Sigmoid colon (tissue), 7 donors: ENCODE results near the gene ZNF764. TPM values are rescaled to one million over a fixed set of nuclear protein-coding genes. Genes with fewer than 3 reads are reported as not detected.

Source experiments
- DNase-seq: peaks from one replicate; pipeline ENCODE4 v3.0.0-alpha.2; 2019
- H3K27ac ChIP-seq, 4 donors: fragments of 200-600 bp; sonication (generic); one replicate each; pipeline ENCODE4 v1.5.1; 2016 to 2019; ENCODE audit warnings: mild to moderate bottlenecking in 1 of 4
- H3K27me3 ChIP-seq, 3 donors: fragments of 200-600 bp; sonication (generic); one replicate each; pipeline ENCODE4 v1.5.1; 2019; ENCODE audit warnings: mild to moderate bottlenecking in 1 of 3
- H3K36me3 ChIP-seq, 4 donors: fragments of 200-600 bp; sonication (generic); one replicate each; pipeline ENCODE4 v1.5.1; 2016 to 2019
- H3K4me1 ChIP-seq, 4 donors: fragments of 200-600 bp; sonication (generic); one replicate each; pipeline ENCODE4 v1.5.1; 2017 to 2019
- H3K4me3 ChIP-seq, 4 donors: fragments of 200-600 bp; sonication (generic); one replicate each; pipeline ENCODE4 v1.5.1; 2017 to 2019; ENCODE audit warnings: mild to moderate bottlenecking in 2 of 4, moderate library complexity in 1 of 4
- H3K9me3 ChIP-seq, 4 donors: fragments of 200-600 bp in 3 of 4; sonication (generic) in 3 of 4; one replicate each; pipeline versions ENCODE4 v1.5.1 to v1.6.1; 2013 to 2019
- CTCF ChIP-seq, 4 experiments: fragments of 450-650 bp in 3 of 4; fragments of 200-600 bp in 1 of 4; IDR thresholded peaks; one replicate each; pipeline ENCODE4 v1.5.1; 2016 to 2019; ENCODE audit warnings: antibody characterized with exemption in 4 of 4, mild to moderate bottlenecking in 3 of 4, moderate library complexity in 2 of 4
- EP300 ChIP-seq, 4 donors: sonication (generic); formaldehyde crosslinking; IDR thresholded peaks; one replicate each; pipeline ENCODE4 v1.6.1; 2017; ENCODE audit warnings: antibody characterized with exemption in 4 of 4
- POLR2A ChIP-seq, 2 donors: fragments of 450-650 bp; IDR thresholded peaks; one replicate each; pipeline ENCODE4 v1.6.1; 2016; ENCODE audit warnings: antibody characterized with exemption in 2 of 2, mild to moderate bottlenecking in 2 of 2, moderate library complexity in 2 of 2
- POLR2AphosphoS5 ChIP-seq, 4 donors: sonication (generic); formaldehyde crosslinking; IDR thresholded peaks; one replicate each; pipeline ENCODE4 v1.6.1; 2017; ENCODE audit warnings: antibody characterized with exemption in 4 of 4
- WGBS, 2 donors: extraction: QIAGEN DNeasy Blood & Tissue Kit; methylation state at CpG; one replicate each; pipeline ENCODE4 v1.1.7; 2013; 5-methylcytosine and 5-hydroxymethylcytosine counted together
- intact Hi-C: fragments of 100-400 bp; cut with DNase I; formaldehyde crosslinking; loops from one replicate; pipeline ENCODE4 v1.15.1; 2023
- polyA plus RNA-seq, 3 donors: library from polyadenylated mRNA; stranded (reverse); fragments of 200-250 nt; gene quantifications; one replicate each; pipeline ENCODE4 v1.2.3, GENCODE V29; 2013
- total RNA-seq, 4 donors: library from RNA; depleted of rRNA; stranded (reverse); fragments of >200 nt; gene quantifications; one replicate each; pipeline ENCODE4 v1.1.0, GENCODE V29; 2016
- donor health status: healthy with polysubstance abuse.
- donor health status: Bipolar disorder and iron deficiency.
- donor health status: healthy.

The ZNF764 gene
- total and polyA plus RNA-seq, 7 donors, result 3.5 to 8.6 (median 7.7) TPM

GRCh38 chr16:30552956-30553355 is 5.2 kb downstream of the ZNF764 start:
- WGBS, 2 donors, result 90 to 93% methylated on average over 4 of the region's 4 CpGs

GRCh38 chr16:30551781-30552180 is 6.4 kb downstream of the ZNF764 start:
- H3K9me3 ChIP-seq, result no peaks in the 10 kb centered on the region
- DNase-seq, result no peak
- H3K4me3 ChIP-seq, result no peak overlapping the region
- peaks cover 0 to 14% (median 10%) of the 10 kb centered on the region in 4 donors for H3K4me1 ChIP-seq
- H3K27ac ChIP-seq, result no peak overlapping the region
- peaks cover 11 to 24% (median 13%) of the 10 kb centered on the region in 4 donors for H3K36me3 ChIP-seq
- H3K27me3 ChIP-seq, result no peaks in the 10 kb centered on the region
- TF ChIP-seq CTCF (IDR thresholded peaks at IDR 0.05) (no peak), POLR2A (IDR thresholded peaks at IDR 0.05) (no peak), EP300 (IDR thresholded peaks at IDR 0.05) (no peak), POLR2AphosphoS5 (IDR thresholded peaks at IDR 0.05) (no peak)
- WGBS, 2 donors, result 54 to 64% methylated on average over 3 of the region's 3 CpGs
- intact Hi-C loops, result no loop called here

More at GRCh38 chr16:30552956-30553355, 5.2 kb downstream of the ZNF764 start:
- H3K4me1 ChIP-seq, result peaks cover 0 to 23% (median 18%) of the 10 kb centered on the region in 4 donors
- H3K27ac ChIP-seq, result no peak overlapping the region
- H3K36me3 ChIP-seq, result peaks cover 11 to 24% (median 13%) of the 10 kb centered on the region in 4 donors
- intact Hi-C loops, result no loop called here
- no peaks in the 10 kb centered on the region for H3K9me3 ChIP-seq
- H3K4me3 ChIP-seq, result no peak overlapping the region
- no peaks in the 10 kb centered on the region for H3K27me3 ChIP-seq
- TF ChIP-seq CTCF (IDR thresholded peaks at IDR 0.05), result no peak
- TF ChIP-seq POLR2A (IDR thresholded peaks at IDR 0.05), result no peak
- TF ChIP-seq EP300 (IDR thresholded peaks at IDR 0.05), result no peak
- TF ChIP-seq POLR2AphosphoS5 (IDR thresholded peaks at IDR 0.05), result no peak
- no peak for DNase-seq

GRCh38 chr16:30548416-30549253 is 9.5 kb downstream of the ZNF764 start:
- Histone ChIP-seq H3K4me1 (peaks cover 0 to 5% (median 2%) of the 10 kb centered on the region in 4 donors), H3K36me3 (no peaks in the 10 kb centered on the region), H3K9me3 (no peaks in the 10 kb centered on the region), H3K27ac (no peak overlapping the region), H3K4me3 (no peak overlapping the region), H3K27me3 (no peaks in the 10 kb centered on the region)
- TF ChIP-seq POLR2A (IDR thresholded peaks at IDR 0.05), result no peak
- no peak for DNase-seq
- intact Hi-C loops, result no loop called here
- WGBS, 2 donors, result 21 to 60% methylated on average over 8 of the region's 8 CpGs

- Histone ChIP-seq H3K36me3 (no peaks in the 10 kb centered on the region), H3K27ac (no peak overlapping the region), H3K9me3 (no peaks in the 10 kb centered on the region), H3K27me3 (no peaks in the 10 kb centered on the region), H3K4me3 (no peak overlapping the region), H3K4me1 (no peaks in the 10 kb centered on the region)
- TF ChIP-seq EP300 (IDR thresholded peaks at IDR 0.05), result no peak
- no peak for TF ChIP-seq POLR2A (IDR thresholded peaks at IDR 0.05)
- no peak for TF ChIP-seq CTCF (IDR thresholded peaks at IDR 0.05)
- no peak for TF ChIP-seq POLR2AphosphoS5 (IDR thresholded peaks at IDR 0.05)
- no peak for DNase-seq
- intact Hi-C loops, result no loop called here
- WGBS, 2 donors, result 77 to 92% methylated on average over 8 of the region's 8 CpGs
Measured at GRCh38 chr16:30546115-30546514, 12.1 kb downstream of the ZNF764 start.

GRCh38 chr16:30543067-30543466 is 15.1 kb downstream of the ZNF764 start:
- H3K9me3 ChIP-seq, result no peaks in the 10 kb centered on the region
- no peak for TF ChIP-seq EP300 (IDR thresholded peaks at IDR 0.05)
- no peaks in the 10 kb centered on the region for H3K36me3 ChIP-seq
- H3K4me3 ChIP-seq, result no peak overlapping the region
- H3K4me1 ChIP-seq, result no peaks in the 10 kb centered on the region
- DNase-seq, result no peak
- H3K27me3 ChIP-seq, result no peaks in the 10 kb centered on the region
- intact Hi-C loops, result no loop called here
- no peak overlapping the region for H3K27ac ChIP-seq
- WGBS, 2 donors, result 82 to 83% methylated on average over 5 of the region's 5 CpGs
